ENCODE data around the gene PPP4R4. TPM values are rescaled to one million over a fixed set of nuclear protein-coding genes. Genes with fewer than 3 reads are reported as not detected.

PPP4R4 gene
- total and polyA plus RNA-seq, 2 experiments from 2014 or later = 0.11 to 0.22 TPM

- in situ Hi-C loops (cut with MboI) = no loop called here
- 75 to 77% methylated on average over 5 of the region's 5 CpGs for WGBS, 2 experiments (ENCODE audit: low coverage in 1 of 2, low lambda C conversion rate in 2 of 2, missing lambda C conversion rate in 2 of 2)
- no peaks in the 10 kb centered on the region for H4K20me1 ChIP-seq (ENCODE audit: insufficient read depth)
- no peak overlapping the region for H2AFZ ChIP-seq
- H3K27me3 ChIP-seq (replicated peaks; ENCODE audit: insufficient read depth) = no peaks in the 10 kb centered on the region
- H3K36me3 ChIP-seq (ENCODE audit: low read depth) = no peaks in the 10 kb centered on the region
- H3K4me1 ChIP-seq (ENCODE audit: insufficient read depth) = peaks cover 12% of the 10 kb centered on the region
- H3F3A ChIP-seq (ENCODE audit: insufficient read depth) = peaks cover 15% of the 10 kb centered on the region
- TF ChIP-seq EZH2 (IDR thresholded peaks at IDR 0.05; ENCODE audit: insufficient read depth, poor library complexity, severe bottlenecking) = no peak
- no peak for TF ChIP-seq EZH2phosphoT487 (IDR thresholded peaks at IDR 0.05; ENCODE audit: insufficient read depth, low read depth)
- no peaks in the 10 kb centered on the region for H3K9me3 ChIP-seq (ENCODE audit: low read depth)
- no peak for DNase-seq
- H3K4me3 ChIP-seq = no peak overlapping the region
- H3K9me2 ChIP-seq (ENCODE audit: insufficient read depth) = no peaks in the 10 kb centered on the region
- no peaks in the 10 kb centered on the region for H3K79me2 ChIP-seq (ENCODE audit: insufficient read depth)
- H3K9ac ChIP-seq = no peak overlapping the region
- no peak overlapping the region for H3K4me2 ChIP-seq (ENCODE audit: unreplicated experiment)
- no peak overlapping the region for H3K27ac ChIP-seq
Measured at GRCh38 chr14:94321421-94322271, 147.5 kb downstream of the PPP4R4 start.

- Histone ChIP-seq H3K9ac (peak within 1 kb of the TSS; percentile 2; the same call in 1 of the 2 replicates), H2AFZ (peak within 1 kb of the TSS; percentile 72), H3K4me3 (peak within 1 kb of the TSS; percentile 35; the same call in 1 of the 2 replicates), H3K27ac (no peak within 1 kb of the TSS), H4K20me1 (ENCODE audit: insufficient read depth) (no peaks in the 10 kb centered on the region), H3K4me2 (ENCODE audit: unreplicated experiment) (peak within 1 kb of the TSS; percentile 79), H3K4me1 (ENCODE audit: insufficient read depth) (peaks cover 12% of the 10 kb centered on the region), H3K9me2 (ENCODE audit: insufficient read depth) (no peaks in the 10 kb centered on the region), H3K27me3 (replicated peaks; ENCODE audit: insufficient read depth) (no peaks in the 10 kb centered on the region), H3K9me3 (ENCODE audit: low read depth) (no peaks in the 10 kb centered on the region), H3K79me2 (ENCODE audit: insufficient read depth) (no peaks in the 10 kb centered on the region), H3F3A (ENCODE audit: insufficient read depth) (peaks cover 15% of the 10 kb centered on the region), H3K36me3 (ENCODE audit: low read depth) (no peaks in the 10 kb centered on the region)
- DNase-seq = peak; percentile 64
- no peak for TF ChIP-seq EZH2 (IDR thresholded peaks at IDR 0.05; ENCODE audit: insufficient read depth, poor library complexity, severe bottlenecking)
- TF ChIP-seq EZH2phosphoT487 (IDR thresholded peaks at IDR 0.05; ENCODE audit: insufficient read depth, low read depth) = no peak
- 14 to 22% methylated on average over 14 to 15 of the region's 15 CpGs for WGBS, 2 experiments (ENCODE audit: low coverage in 1 of 2, low lambda C conversion rate in 2 of 2, missing lambda C conversion rate in 2 of 2)
- in situ Hi-C loops (cut with MboI) = no loop called here
Measured at GRCh38 chr14:94322648-94323570, 148.8 kb downstream of the PPP4R4 start, which contains the start of gene SERPINA6. TSS of gene SERPINA6 (minus strand) at chr14:94323336. CDS start at chr14:94314648, 8,688 bp downstream.

- no peak for TF ChIP-seq EZH2phosphoT487 (IDR thresholded peaks at IDR 0.05; ENCODE audit: insufficient read depth, low read depth)
- no peak for TF ChIP-seq EZH2 (IDR thresholded peaks at IDR 0.05; ENCODE audit: insufficient read depth, poor library complexity, severe bottlenecking)
- Histone ChIP-seq H2AFZ (no peak overlapping the region), H3K9me2 (ENCODE audit: insufficient read depth) (no peaks in the 10 kb centered on the region), H3K9ac (no peak overlapping the region), H3F3A (ENCODE audit: insufficient read depth) (peaks cover 7% of the 10 kb centered on the region), H3K4me1 (ENCODE audit: insufficient read depth) (peaks cover 4% of the 10 kb centered on the region), H3K4me2 (ENCODE audit: unreplicated experiment) (no peak overlapping the region), H4K20me1 (ENCODE audit: insufficient read depth) (no peaks in the 10 kb centered on the region), H3K27me3 (replicated peaks; ENCODE audit: insufficient read depth) (no peaks in the 10 kb centered on the region), H3K4me3 (no peak overlapping the region), H3K36me3 (ENCODE audit: low read depth) (no peaks in the 10 kb centered on the region), H3K27ac (no peak overlapping the region), H3K9me3 (ENCODE audit: low read depth) (no peaks in the 10 kb centered on the region), H3K79me2 (ENCODE audit: insufficient read depth) (no peaks in the 10 kb centered on the region)
- DNase-seq = no peak
- WGBS, 2 experiments (ENCODE audit: low coverage in 1 of 2, low lambda C conversion rate in 2 of 2, missing lambda C conversion rate in 2 of 2) = 86 to 92% methylated on average over 2 of the region's 2 CpGs
- in situ Hi-C loops (cut with MboI) = no loop called here
Measured at GRCh38 chr14:94328196-94328595, 154.1 kb downstream of the PPP4R4 start.

Other genes with a start within 250 kb of the PPP4R4 start
- gene FAM181A, start 247.0 kb upstream of the PPP4R4 start, total RNA-seq (2014; rRNA removed; shearing (Covaris generic)) = not detected in 2 replicates
- not detected in 2 replicates for gene FAM181A, start 247.0 kb upstream of the PPP4R4 start, polyA plus RNA-seq (2016; fragmentation: Nextera tagmentation; extraction: Ambion mirVana)
- not detected in 2 replicates for gene ASB2, start 197.8 kb upstream of the PPP4R4 start, total RNA-seq (2014; rRNA removed; shearing (Covaris generic))
- 0.06 and 0.18 TPM in 2 replicates for gene ASB2, start 197.8 kb upstream of the PPP4R4 start, polyA plus RNA-seq (2016; fragmentation: Nextera tagmentation; extraction: Ambion mirVana)
- gene CCDC197, start 177.0 kb upstream of the PPP4R4 start, total RNA-seq (2014; rRNA removed; shearing (Covaris generic)) = not detected in 2 replicates
- not detected in 2 replicates for gene CCDC197, start 177.0 kb upstream of the PPP4R4 start, polyA plus RNA-seq (2016; fragmentation: Nextera tagmentation; extraction: Ambion mirVana)
- 1.0 and 1.9 TPM in 2 replicates for gene OTUB2, start 148.0 kb upstream of the PPP4R4 start, total RNA-seq (2014; rRNA removed; shearing (Covaris generic))
- 1.3 and 1.6 TPM in 2 replicates for gene OTUB2, start 148.0 kb upstream of the PPP4R4 start, polyA plus RNA-seq (2016; fragmentation: Nextera tagmentation; extraction: Ambion mirVana)
- 123 and 125 TPM in 2 replicates for gene DDX24, start 93.1 kb upstream of the PPP4R4 start, total RNA-seq (2014; rRNA removed; shearing (Covaris generic))
- gene DDX24, start 93.1 kb upstream of the PPP4R4 start, polyA plus RNA-seq (2016; fragmentation: Nextera tagmentation; extraction: Ambion mirVana) = 143 and 149 TPM in 2 replicates
- 13.5 and 14.2 TPM in 2 replicates for gene IFI27L1, start 93.0 kb upstream of the PPP4R4 start, total RNA-seq (2014; rRNA removed; shearing (Covaris generic))
- 31.8 and 32.6 TPM in 2 replicates for gene IFI27L1, start 93.0 kb upstream of the PPP4R4 start, polyA plus RNA-seq (2016; fragmentation: Nextera tagmentation; extraction: Ambion mirVana)
- not detected in 2 replicates for gene IFI27, start 63.6 kb upstream of the PPP4R4 start, total RNA-seq (2014; rRNA removed; shearing (Covaris generic))
- gene IFI27, start 63.6 kb upstream of the PPP4R4 start, polyA plus RNA-seq (2016; fragmentation: Nextera tagmentation; extraction: Ambion mirVana) = not detected in 2 replicates
- gene IFI27L2, start 44.7 kb upstream of the PPP4R4 start, total RNA-seq (2014; rRNA removed; shearing (Covaris generic)) = 61.7 and 95.3 TPM in 2 replicates
- 161 and 170 TPM in 2 replicates for gene IFI27L2, start 44.7 kb upstream of the PPP4R4 start, polyA plus RNA-seq (2016; fragmentation: Nextera tagmentation; extraction: Ambion mirVana)
- gene SERPINA10, start 118.9 kb downstream of the PPP4R4 start, total RNA-seq (2014; rRNA removed; shearing (Covaris generic)) = not detected in 2 replicates
- gene SERPINA10, start 118.9 kb downstream of the PPP4R4 start, polyA plus RNA-seq (2016; fragmentation: Nextera tagmentation; extraction: Ambion mirVana) = not detected in 2 replicates
- not detected in 2 replicates for gene SERPINA6, start 149.0 kb downstream of the PPP4R4 start, total RNA-seq (2014; rRNA removed; shearing (Covaris generic))
- not detected in 2 replicates for gene SERPINA6, start 149.0 kb downstream of the PPP4R4 start, polyA plus RNA-seq (2016; fragmentation: Nextera tagmentation; extraction: Ambion mirVana)
- gene SERPINA2, start 192.4 kb downstream of the PPP4R4 start, total RNA-seq (2014; rRNA removed; shearing (Covaris generic)) = not detected in 2 replicates
- not detected in 2 replicates for gene SERPINA2, start 192.4 kb downstream of the PPP4R4 start, polyA plus RNA-seq (2016; fragmentation: Nextera tagmentation; extraction: Ambion mirVana)
- gene SERPINA1, start 214.3 kb downstream of the PPP4R4 start, total RNA-seq (2014; rRNA removed; shearing (Covaris generic)) = 0.65 TPM in 1 of 2 replicates, not detected in the other
- 0.16 and 0.96 TPM in 2 replicates for gene SERPINA1, start 214.3 kb downstream of the PPP4R4 start, polyA plus RNA-seq (2016; fragmentation: Nextera tagmentation; extraction: Ambion mirVana)

All from GM23248 (cell line).